NCI-H2227 (cell line): ENCODE data around the gene INPP4A.

ENCODE experiments used
- DNase-seq: peaks from one replicate; lab custom pipeline; 2025; ENCODE audit not compliant: unreplicated experiment; lab: John Stamatoyannopoulos, UW

Gene INPP4A

DNA sequence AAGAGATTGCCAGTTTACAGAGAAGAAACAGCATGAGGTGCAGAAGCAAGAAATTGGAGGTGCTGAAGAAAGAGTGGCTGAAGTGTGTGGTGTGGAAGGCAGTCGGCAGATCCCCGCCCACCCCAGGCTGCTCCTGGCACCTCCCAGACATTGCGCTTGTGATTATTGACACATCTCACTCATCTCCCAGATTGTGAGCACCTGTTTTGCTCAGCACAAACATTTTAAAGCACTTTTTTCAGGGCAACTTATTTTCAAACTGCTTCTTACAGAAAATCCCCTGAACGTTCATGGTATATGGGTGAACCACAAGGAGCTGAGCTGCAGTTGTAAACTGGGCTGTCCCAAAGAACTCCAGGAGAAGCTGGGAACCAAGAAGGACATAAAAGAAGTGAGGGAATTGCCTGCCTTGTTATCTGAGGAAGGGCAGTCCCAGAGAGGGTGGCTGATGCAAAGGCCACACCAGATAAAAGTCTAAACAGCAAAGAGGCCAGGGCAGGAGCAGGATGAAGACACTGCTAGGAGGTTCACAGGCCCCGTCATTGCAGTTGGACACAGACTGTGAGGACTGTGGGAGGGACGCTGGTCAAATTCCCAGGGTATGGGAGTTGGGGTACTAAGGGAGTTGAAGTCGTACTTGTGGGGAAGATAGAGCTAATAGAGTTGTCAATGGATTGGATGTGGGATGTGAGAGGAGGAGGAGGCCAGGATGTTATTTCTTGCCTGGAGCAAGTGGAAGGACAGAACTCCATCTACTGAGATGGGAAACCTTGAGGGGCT lies 65.1 kb downstream of the INPP4A start:
- DNase-seq = no peak

DNA sequence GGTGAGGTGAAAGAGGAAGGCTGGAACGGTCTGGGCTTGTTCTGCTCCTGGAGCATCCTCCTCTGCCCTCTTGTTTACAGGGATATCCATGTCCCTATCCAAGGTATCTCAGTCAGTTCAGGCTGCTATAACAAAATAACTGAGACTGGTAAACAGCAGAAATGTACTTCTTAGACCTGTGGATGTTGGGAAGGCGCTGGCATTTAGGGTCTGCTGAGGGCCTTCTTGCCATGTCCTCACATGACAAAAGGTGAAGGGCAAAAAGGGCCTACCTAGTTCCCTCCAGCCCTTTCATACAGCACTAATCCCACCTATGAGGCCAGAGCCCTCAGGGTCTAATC lies 65.6 kb downstream of the INPP4A start:
- DNase-seq = no peak

DNA sequence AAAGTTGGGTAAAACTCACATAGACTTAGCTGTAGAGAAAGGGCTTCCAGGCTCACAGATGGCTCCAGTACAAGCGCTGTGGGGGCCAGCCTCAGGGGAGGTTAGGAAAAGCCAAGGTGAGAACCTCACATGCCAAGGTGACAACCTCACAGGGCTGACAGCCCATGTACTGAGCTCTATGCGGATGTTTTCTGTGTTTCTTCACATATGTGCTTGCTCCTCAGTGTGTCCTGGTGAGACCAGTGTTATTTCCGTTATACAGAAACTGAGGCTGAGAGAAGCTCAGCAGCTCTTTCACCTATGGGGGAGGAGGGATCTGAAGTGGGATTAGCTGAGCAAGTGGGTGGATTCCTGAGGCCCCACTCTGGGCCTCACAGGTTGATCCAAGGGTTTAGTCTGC lies 67.3 kb downstream of the INPP4A start:
- DNase-seq = no peak

DNA sequence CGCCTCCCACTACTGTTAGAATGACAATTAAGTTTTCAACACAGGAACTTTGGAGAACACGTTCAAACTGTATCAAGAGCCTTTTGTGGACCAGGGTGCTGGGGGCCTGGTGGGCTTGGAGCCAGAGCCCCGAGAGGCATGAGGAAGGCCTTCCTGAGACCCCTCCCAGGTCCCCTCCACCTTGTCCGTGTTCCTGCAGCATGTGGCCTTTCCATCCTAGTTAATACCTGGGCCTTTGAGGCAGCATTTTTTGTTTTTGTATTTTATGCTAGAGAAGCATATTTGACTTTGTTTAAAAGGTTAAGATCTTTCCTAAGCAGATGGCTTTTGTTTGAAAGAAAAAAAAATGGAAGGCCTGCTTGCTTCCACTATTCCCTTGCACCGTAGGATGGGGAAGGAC lies 68.0 kb downstream of the INPP4A start:
- DNase-seq = no peak

DNA sequence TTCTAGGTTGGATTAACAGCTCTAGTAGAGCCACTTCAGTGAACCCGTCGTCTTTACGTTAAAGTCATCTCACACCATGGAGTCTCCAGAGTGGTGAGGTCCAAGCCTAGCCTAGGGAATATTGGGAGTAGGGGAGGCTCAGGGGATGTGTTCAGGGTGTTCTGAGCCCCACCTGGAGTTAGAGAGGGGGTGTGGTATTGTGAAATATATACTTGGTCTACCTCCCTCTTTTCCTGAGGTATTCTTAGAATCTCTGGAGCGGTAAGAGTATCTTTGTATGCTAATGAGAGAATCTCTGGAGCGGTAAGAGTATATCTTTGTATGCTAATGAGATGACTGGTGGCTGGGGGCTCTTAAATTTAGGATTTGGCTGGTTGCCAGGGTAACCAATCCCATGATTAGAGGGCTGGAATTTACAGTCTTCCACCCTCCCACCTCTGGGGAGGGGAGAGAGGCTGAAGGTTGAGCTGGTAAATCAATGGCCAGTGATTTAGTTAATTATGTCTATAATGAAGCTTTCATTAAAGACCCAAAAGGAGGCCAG lies 69.5 kb downstream of the INPP4A start:
- DNase-seq = no peak

DNA sequence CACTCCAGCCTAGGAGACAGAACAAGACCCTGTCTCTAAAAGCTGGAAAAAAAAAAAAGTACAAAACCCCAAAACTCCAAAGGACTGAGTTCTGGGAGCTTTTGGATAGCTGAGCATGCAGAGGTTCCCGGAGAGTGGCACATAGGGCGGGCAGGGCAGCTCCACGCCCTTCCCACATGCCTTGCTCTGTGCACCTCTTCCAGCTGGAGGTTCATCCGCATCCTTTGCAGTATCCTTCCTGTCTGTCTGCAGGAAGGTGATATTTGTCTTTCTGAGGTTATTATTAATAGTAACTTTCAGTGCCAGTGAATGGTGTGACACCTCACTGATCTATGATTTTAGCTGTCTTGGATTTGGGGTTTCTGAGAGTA lies 70.2 kb downstream of the INPP4A start:
- no peak for DNase-seq

DNA sequence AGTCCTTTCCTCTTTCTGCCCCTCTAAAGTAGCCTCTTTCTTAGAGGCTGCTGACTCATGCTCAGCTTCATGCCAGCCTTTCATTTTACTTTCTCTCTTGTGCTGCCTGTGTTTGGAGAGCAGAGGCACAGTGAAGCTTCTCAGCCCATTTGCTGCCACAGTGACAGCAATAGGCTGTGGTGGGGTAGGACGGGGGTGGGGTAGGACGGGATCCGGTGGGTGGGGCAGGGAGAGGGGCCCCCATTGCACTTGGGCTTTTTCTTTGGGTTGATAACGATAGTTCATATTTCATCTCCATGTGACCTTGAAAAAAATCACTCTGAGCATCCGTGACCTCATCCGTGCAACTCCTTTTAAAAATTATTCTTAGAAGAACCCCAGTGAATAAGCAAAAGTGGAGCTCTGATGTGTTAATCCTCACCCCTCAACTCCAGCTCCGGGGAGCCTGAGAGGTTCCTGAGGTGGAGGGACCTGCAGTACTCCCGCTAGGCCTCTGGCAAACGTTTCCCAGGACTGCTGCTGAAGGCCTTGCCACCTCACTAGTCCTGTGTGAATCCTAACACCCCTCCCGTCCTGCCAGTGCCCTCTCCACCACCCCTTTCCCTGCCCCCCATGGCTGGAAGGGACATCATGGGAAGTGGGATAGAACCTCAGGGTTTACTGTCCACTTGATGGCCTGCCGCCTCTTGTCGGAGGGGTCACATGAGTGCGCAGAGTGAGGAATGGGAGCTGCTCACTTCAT lies 70.8 kb downstream of the INPP4A start:
- no peak for DNase-seq

DNA sequence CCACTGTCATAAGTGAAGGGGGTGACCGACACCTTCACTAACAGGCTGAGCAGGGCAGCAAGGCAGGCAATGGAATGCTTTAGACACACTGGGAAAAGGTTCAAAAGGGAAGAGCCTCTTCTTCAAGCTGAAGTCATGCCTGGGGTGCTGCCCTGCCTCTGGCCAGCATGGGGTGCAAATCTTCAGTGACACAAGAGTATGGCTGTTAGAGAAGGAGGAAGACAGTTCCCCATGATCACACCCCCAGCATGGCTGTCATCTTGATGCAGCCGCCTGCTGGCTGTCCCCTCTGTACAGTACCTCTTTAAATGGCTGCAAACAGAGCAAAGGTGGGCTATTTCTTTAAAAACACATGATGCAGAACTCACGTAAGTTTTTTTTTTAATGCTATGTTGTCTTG lies 71.9 kb downstream of the INPP4A start:
- no peak for DNase-seq

DNA sequence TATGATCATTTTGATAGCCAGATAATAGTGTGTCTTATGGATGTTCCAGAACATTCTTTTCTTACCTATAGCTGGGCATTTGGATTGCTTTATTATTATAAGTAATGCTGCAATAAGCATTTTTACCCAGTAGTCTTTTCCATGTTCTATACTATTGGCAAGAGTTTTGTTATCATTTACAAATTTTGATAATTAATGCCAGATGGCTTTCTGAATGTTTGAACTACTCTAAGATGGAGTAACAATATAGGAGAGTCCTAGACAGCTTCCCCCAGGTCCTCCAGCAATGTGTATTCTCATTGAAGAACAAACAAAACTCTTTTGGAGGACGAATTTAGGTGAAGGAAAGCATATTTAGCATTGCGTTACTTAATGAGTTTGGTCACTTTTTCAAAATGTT lies 73.0 kb downstream of the INPP4A start:
- no peak for DNase-seq

DNA sequence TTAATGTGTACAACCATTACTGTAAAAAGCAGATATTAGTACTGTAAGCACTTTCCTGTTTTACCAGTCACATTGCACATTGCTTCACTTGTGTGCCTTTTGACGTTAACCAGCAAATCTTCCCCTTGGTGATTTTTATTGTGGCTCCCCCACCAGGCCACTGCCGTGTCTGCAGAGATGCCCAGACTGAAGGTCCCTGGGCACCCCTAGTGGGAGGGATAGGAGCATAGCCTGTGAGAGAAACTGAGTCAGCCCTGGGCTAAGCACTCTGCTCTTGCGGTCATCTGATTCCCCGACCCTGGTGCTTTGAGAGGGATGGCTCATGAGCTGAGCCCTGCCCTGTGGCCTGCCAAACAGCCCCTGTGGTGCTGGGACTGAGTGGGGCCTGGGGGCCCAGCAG lies 73.4 kb downstream of the INPP4A start:
- no peak for DNase-seq

DNA sequence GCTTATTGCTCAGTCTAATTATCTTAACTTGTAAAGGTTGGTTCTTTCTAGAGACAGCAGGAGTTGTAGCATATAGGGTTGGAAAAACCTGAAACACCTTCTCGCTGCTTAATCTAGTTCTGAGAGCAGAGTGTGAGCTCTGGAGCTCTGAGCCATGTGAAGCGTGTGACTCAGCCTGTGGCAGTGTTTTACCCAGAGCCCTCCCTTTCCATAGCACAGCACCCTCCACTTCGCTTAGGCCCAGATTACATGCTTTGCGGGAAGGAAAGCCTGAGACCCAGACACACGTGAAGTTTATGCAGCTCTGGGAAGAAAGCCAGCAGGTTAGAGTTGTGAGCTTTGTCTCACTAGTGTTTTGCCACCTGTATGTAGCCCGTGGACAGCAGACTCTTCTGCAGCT lies 74.5 kb downstream of the INPP4A start:
- no peak for DNase-seq

DNA sequence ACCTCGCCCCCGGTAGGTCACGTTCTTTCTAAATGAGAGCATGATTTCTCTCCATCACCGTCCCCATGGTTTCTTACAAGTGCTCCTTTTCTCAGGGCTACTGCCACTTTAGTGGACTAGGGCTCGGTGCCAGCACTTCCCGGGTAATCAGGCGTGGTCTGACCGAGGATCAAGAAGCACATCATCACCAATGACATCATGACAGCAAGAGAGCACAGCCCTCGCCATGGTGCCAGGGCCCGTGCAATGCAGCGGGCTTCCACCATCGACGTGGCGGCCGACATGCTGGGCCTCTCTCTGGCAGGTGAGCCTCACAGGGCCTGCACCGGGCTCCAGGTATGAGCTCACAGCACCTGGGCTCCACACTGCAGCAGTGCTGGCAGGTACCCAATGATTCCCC lies 75.2 kb downstream of the INPP4A start:
- no peak for DNase-seq

DNA sequence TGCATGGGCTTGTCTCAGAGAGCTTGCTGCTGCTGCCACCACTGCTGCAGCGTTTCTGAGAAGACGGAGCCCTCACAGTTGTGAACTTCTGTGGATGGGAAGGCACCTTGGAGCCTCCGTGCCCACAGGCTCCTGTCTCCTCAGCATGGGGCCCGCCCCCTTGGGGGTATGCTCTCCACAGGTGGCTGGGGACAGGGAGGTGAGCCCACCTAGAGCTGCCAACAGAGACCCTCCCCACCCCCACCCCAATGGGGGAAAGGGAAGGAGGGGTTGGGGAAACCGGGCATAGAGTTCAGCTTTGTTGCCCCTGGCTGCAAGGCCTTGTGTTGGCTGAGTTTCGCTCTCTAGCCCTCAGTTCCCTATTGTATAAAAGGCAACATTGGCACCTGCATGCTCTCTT lies 76.1 kb downstream of the INPP4A start:
- no peak for DNase-seq

DNA sequence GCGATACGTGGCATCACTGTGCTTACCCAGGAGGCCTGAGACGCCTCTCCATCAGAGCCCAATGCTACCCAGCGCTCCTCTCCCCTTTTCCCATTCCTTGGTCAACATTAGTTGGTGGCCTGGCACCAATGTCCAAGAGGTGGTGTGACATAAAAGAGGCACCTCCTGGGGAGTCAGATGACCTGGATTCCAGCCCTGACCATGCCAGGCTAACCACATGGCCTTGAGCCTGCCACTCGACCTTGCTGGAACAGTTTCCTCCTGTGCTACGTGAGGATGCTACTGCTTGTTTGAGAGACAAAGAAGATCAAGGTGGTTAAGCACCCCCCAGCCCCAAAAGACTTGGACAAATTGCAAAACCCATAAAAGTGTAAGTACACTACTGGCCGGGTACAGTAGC lies 76.6 kb downstream of the INPP4A start:
- no peak for DNase-seq

DNA sequence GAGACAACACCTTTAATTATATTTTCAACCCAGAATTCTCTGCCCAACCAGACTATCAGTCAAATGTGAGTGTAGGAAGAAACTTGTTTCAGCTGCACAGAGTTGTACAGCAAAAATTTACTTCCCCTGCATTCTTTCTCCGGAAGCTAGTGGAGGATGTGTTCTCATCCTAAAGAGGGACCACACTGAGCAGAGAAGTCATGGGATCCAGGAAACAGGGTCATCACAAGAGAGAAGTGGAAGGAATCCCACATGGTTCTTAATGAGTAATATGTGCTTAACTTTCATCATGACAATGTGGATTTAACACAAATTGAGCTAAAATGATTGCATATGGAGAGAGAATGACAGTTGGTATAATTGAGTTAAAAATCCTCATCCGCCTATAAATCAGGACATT lies 78.2 kb downstream of the INPP4A start:
- no peak for DNase-seq

DNA sequence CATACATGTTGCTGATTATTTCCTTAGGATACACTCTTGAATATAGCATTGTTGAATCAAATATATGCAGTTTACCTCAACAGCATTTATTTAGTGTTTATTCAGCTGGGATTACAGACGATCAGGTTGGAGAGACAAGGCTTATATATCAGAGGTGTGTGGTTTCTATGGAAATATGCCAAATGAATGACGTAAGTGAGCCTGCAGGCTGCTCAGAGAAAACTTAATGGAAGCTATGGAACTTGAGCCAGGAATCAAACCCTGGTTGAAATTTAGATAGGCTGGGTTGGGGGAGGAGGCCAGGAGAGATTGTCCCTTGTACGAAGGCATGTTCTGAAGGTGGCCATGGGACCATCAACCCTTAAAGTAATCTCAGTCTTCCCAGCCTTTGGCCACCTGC lies 79.5 kb downstream of the INPP4A start:
- no peak for DNase-seq

DNA sequence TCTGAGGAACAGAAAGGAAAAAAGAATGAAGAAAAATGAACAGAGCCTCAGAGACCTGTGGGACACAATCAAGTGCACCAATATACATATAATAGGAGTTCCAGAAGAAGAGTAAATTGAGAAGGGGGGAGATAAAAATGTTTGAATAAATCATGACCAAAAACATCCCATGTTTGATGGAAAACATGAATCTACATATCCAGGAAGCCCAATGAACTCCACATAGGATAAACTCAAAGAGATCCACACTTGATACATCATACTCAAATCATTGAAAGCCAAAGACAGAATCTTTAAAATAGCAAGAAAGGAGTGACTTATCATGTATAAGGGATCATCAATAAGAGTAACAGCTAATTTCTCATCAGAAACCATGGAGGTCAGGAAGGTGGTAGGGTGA lies 83.7 kb downstream of the INPP4A start:
- no peak for DNase-seq

DNA sequence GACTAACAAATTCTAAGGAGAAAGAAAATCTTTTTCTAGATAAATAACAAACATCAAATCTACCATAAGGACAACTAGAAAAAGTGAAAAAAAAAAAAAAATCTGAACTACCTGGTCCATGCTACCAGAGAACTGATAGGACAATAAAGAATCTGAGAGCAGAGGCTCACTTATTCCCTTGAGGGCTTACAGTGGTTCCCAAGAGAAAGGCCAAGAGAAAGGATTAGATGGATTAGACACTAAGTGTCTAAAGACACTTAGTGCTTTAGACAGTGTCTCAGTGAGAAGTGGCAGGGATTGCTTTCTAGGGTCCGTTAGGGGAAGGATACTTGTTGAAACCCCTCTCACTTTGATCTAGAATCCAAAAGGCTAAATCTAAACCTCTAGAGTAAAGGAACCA lies 85.5 kb downstream of the INPP4A start:
- no peak for DNase-seq

DNA sequence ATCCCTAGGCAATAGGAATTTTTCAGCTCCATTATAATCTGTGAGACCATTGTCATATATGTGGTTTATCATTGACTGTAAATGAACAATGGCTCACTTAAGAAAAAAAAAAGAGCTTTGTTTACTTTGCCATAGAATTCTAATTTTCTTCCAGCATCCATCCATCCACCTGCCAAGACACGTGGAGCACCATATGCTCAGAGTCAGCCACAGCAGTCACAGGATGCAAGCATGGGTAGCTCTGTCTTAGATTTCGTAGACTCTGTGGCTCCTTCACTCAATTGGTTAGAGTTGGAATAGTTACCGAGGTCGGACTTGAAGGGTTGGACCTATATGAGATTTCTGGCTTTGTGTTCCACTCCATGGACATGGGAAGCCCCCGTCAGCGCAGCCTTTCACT lies 88.1 kb downstream of the INPP4A start:
- no peak for DNase-seq

DNA sequence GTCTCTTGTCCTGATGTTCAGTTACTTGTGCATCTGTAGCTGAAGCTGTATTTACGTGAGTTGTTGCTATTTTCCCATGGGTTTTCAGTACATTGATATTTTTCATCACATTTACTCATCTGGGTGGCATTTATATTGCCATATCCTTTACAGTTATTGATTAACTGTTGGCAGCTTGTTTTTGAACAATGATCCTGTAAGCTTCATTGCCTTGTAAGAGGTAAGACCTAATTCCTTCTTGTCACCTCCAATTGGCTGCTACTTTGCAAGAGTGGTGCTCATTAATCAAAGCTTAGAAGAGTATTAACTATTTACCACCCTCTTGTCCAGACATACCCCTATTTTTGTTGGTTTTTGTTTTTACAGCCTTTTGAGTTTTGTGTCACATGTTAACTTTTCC lies 88.9 kb downstream of the INPP4A start:
- DNase-seq = no peak

DNA sequence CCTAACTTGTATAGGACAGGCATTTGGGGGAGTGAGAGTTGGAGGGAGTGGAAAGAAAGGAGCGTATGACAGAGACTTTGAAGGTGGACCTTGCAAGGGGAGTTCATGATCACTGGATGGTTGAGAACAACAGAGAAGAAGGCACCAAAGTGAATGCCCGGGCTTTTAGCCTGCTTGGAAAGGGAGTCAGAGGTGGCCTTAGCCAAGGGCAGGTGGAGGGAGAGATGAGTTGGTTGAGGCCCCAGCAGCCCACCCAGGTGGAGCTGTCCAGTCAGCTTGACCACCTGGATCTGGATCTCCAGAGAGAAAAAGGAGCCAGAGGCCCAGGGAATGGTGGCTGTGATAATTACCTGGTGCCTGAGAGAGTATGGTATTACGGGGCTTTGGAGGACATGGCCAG lies 90.1 kb downstream of the INPP4A start:
- no peak for DNase-seq

DNA sequence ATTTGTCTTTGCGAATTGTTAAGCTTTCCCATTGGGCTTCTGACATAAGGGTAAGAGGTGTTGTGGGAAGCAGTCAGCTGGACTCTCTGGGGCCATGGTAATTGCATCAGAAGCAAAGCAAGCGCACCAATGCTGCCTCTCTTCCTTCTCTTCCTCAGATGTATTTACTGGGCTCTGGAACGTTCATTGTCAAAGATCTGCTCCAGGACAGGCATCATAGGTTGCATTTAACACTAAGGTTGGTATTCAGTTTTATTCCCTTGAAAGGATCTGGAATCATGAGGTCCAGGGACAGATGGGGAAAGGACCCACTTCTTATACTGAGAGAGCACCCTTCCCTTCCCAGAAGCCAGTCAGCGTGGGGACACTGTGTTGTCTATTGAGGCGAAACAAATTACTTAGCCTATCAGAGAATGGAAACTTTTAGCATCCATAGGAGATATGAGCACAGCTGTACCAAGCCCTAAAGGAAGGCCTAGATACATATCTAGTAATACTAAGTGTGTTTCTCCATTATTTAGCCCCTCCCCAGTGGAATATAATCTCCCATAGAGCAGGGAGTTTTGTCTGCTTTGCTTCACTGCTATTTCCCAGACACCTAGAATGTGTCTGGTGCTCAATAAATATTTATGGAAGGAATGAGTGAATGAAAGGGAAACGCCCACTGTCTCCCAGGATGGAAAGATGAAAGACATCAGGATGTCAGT lies 91.5 kb downstream of the INPP4A start:
- DNase-seq = no peak
